HL-60 (cell line): ENCODE results near the gene LINS1.

Source experiments
- DNase-seq, 2 experiments: peaks; one replicate each; pipeline ENCODE4 v3.0.0-alpha.2; 2010 to 2020; ENCODE audit warnings: low read depth in 1 of 2, low spot score in 1 of 2
- H3K27ac ChIP-seq: fragments of 250-450 bp; sonication (Bioruptor Pico); replicated peaks from 2 replicates; pipeline ENCODE4 v1.5.1; 2020; ENCODE audit warnings: mild to moderate bottlenecking, moderate library complexity
- H3K27me3 ChIP-seq: fragments of 250-450 bp; sonication (Bioruptor Pico); 2 replicates; pipeline ENCODE4 v1.5.1; 2021; ENCODE audit warnings: mild to moderate bottlenecking, moderate library complexity; ENCODE audit not compliant: insufficient read depth, poor library complexity, severe bottlenecking
- H3K4me3 ChIP-seq: replicated peaks from 2 replicates; pipeline ENCODE4 v1.5.1; 2011; ENCODE audit warnings: mild to moderate bottlenecking, control low read depth, low read length; ENCODE audit not compliant: insufficient read depth
- CTCF ChIP-seq: IDR thresholded peaks from one replicate; pipeline ENCODE4 v1.5.1; 2011; ENCODE audit warnings: low read length, control low read depth, inconsistent platforms; ENCODE audit not compliant: insufficient read depth
- GABPA ChIP-seq: IDR thresholded peaks from 2 replicates; pipeline ENCODE4 v1.6.1; 2012; ENCODE audit warnings: low read depth
- POLR2AphosphoS5 ChIP-seq: IDR thresholded peaks from 2 replicates; pipeline ENCODE4 v1.6.1; 2012; ENCODE audit warnings: low read depth
- REST ChIP-seq: IDR thresholded peaks from 2 replicates; pipeline ENCODE4 v1.6.1; 2012; ENCODE audit warnings: low read depth; ENCODE audit not compliant: insufficient replicate concordance
- SPI1 ChIP-seq: IDR thresholded peaks from 2 replicates; pipeline ENCODE4 v1.6.1; 2012; ENCODE audit warnings: low read depth, mild to moderate bottlenecking, borderline replicate concordance

The LINS1 gene

GRCh38 chr15:100565591-100565990 lies 36.4 kb downstream of the LINS1 start:
- TF ChIP-seq SPI1, result no peak
- TF ChIP-seq POLR2AphosphoS5, result no peak
- TF ChIP-seq GABPA, result no peak
- no peak for TF ChIP-seq CTCF
- TF ChIP-seq REST, result no peak
- Histone ChIP-seq H3K4me3 (no peak overlapping the region), H3K27ac (no peak overlapping the region), H3K27me3 (no peaks in the 10 kb centered on the region)
- peak in 1 of 2 experiments; percentile 65 for DNase-seq

- no peak overlapping the region for H3K4me3 ChIP-seq
- TF ChIP-seq CTCF (no peak), SPI1 (peak; percentile 93)
- no peaks in the 10 kb centered on the region for H3K27me3 ChIP-seq
- H3K27ac ChIP-seq, result peak overlapping the region; percentile 53
- peak in 1 of 2 experiments; percentile 53 for DNase-seq
Measured at GRCh38 chr15:100560323-100560722, 41.7 kb downstream of the LINS1 start.

- H3K4me3 ChIP-seq, result no peak overlapping the region
- H3K27me3 ChIP-seq, result no peaks in the 10 kb centered on the region
- peak overlapping the region; percentile 53 for H3K27ac ChIP-seq
- DNase-seq, result peak; percentile 66 to 76
- TF ChIP-seq POLR2AphosphoS5 (no peak), REST (no peak), GABPA (no peak), CTCF (no peak), SPI1 (no peak)
Measured at GRCh38 chr15:100559330-100559729, 42.7 kb downstream of the LINS1 start.

- Histone ChIP-seq H3K27me3 (no peaks in the 10 kb centered on the region), H3K4me3 (no peak overlapping the region), H3K27ac (no peak overlapping the region)
- TF ChIP-seq REST (no peak), CTCF (no peak), POLR2AphosphoS5 (no peak), GABPA (no peak), SPI1 (no peak)
- DNase-seq, result no peak
Measured at GRCh38 chr15:100558771-100559254, 43.2 kb downstream of the LINS1 start.
